Activated naive CD8-positive, alpha-beta T cell treated with anti-CD3 and anti-CD28 coated beads, Interleukin-2, amount 50 U/mL, for 24 hours (primary cell): ENCODE data around the gene DGLUCY.
"Not testable (repeated sequence)": the region's sequence is repeated elsewhere in the genome, so short reads cannot be mapped to it uniquely, and the experiment has no call there.

Experiments
- ATAC-seq: fragments of 150-1000 bp; cut with Tn5 transposase; one replicate; pipeline ENCODE4 v1.10.0; 2021
- DNase-seq: peaks from one replicate; pipeline ENCODE4 v3.0.0; 2021
- H3K27ac Mint-ChIP-seq: one replicate; pipeline ENCODE4 v1.8.0; 2021; ENCODE audit warnings: mild to moderate bottlenecking, mixed read lengths
- H3K27me3 Mint-ChIP-seq: one replicate; pipeline ENCODE4 v1.8.0; 2021; ENCODE audit warnings: mixed read lengths
- H3K36me3 Mint-ChIP-seq: one replicate; pipeline ENCODE4 v1.8.0; 2021; ENCODE audit warnings: low read depth, mixed read lengths
- H3K4me1 Mint-ChIP-seq: one replicate; pipeline ENCODE4 v1.8.0; 2021; ENCODE audit warnings: mixed read lengths
- H3K4me3 Mint-ChIP-seq: one replicate; pipeline ENCODE4 v1.8.0; 2021; ENCODE audit warnings: mild to moderate bottlenecking, moderate library complexity, mixed read lengths
- H3K9me3 Mint-ChIP-seq: one replicate; pipeline ENCODE4 v1.8.0; 2021; ENCODE audit warnings: mixed read lengths

The DGLUCY gene

GRCh38 chr14:91180611-91181010, 66.7 kb downstream of the DGLUCY start:
- ATAC-seq, result no peak
- DNase-seq, result no peak
- Mint-ChIP-seq H3K9me3 (no peaks in the 10 kb centered on the region), H3K4me3 (no peak overlapping the region), H3K4me1 (peaks cover 13% of the 10 kb centered on the region), H3K27me3 (no peaks in the 10 kb centered on the region), H3K36me3 (peaks cover 24% of the 10 kb centered on the region), H3K27ac (no peak overlapping the region)

GRCh38 chr14:91182753-91183152, 68.9 kb downstream of the DGLUCY start:
- peaks cover 25% of the 10 kb centered on the region for H3K36me3 Mint-ChIP-seq

GRCh38 chr14:91184559-91184958, 70.7 kb downstream of the DGLUCY start:
- H3K27ac Mint-ChIP-seq, result no peak overlapping the region
- DNase-seq, result no peak
- ATAC-seq, result no peak
- H3K4me1 Mint-ChIP-seq, result no peaks in the 10 kb centered on the region
- peaks cover 30% of the 10 kb centered on the region for H3K36me3 Mint-ChIP-seq
- H3K9me3 Mint-ChIP-seq, result no peaks in the 10 kb centered on the region
- no peaks in the 10 kb centered on the region for H3K27me3 Mint-ChIP-seq
- no peak overlapping the region for H3K4me3 Mint-ChIP-seq

More at GRCh38 chr14:91182753-91183152, 68.9 kb downstream of the DGLUCY start:
- H3K27me3 Mint-ChIP-seq, H3K4me3 Mint-ChIP-seq, DNase-seq, H3K27ac Mint-ChIP-seq, ATAC-seq, H3K9me3 Mint-ChIP-seq, H3K4me1 Mint-ChIP-seq: not testable (repeated sequence)

- no peak for DNase-seq
- no peaks in the 10 kb centered on the region for H3K9me3 Mint-ChIP-seq
- no peaks in the 10 kb centered on the region for H3K27me3 Mint-ChIP-seq
- H3K4me1 Mint-ChIP-seq, result no peaks in the 10 kb centered on the region
- no peak overlapping the region for H3K27ac Mint-ChIP-seq
- H3K4me3 Mint-ChIP-seq, result no peak overlapping the region
- H3K36me3 Mint-ChIP-seq, result peaks cover 33% of the 10 kb centered on the region
- ATAC-seq, result no peak
Measured at GRCh38 chr14:91185721-91186120, 71.8 kb downstream of the DGLUCY start.

GRCh38 chr14:91186515-91187066, 72.7 kb downstream of the DGLUCY start:
- ATAC-seq (no peak), DNase-seq (no peak)
- Mint-ChIP-seq H3K36me3 (peaks cover 32% of the 10 kb centered on the region), H3K9me3 (no peaks in the 10 kb centered on the region), H3K4me3 (no peak overlapping the region), H3K4me1 (no peaks in the 10 kb centered on the region), H3K27me3 (no peaks in the 10 kb centered on the region), H3K27ac (no peak overlapping the region)

- Mint-ChIP-seq H3K27ac (no peak overlapping the region), H3K36me3 (peaks cover 33% of the 10 kb centered on the region), H3K9me3 (no peaks in the 10 kb centered on the region), H3K4me1 (peaks cover 2% of the 10 kb centered on the region), H3K4me3 (no peak overlapping the region), H3K27me3 (no peaks in the 10 kb centered on the region)
- DNase-seq (no peak), ATAC-seq (no peak)
Measured at GRCh38 chr14:91187271-91187670, 73.4 kb downstream of the DGLUCY start.

GRCh38 chr14:91190853-91191252, 77.0 kb downstream of the DGLUCY start:
- DNase-seq, result no peak
- Mint-ChIP-seq H3K4me3 (no peak overlapping the region), H3K27ac (no peak overlapping the region), H3K4me1 (peaks cover 23% of the 10 kb centered on the region), H3K9me3 (no peaks in the 10 kb centered on the region), H3K36me3 (peaks cover 41% of the 10 kb centered on the region), H3K27me3 (no peaks in the 10 kb centered on the region)
- ATAC-seq, result no peak

- no peaks in the 10 kb centered on the region for H3K27me3 Mint-ChIP-seq
- H3K27ac Mint-ChIP-seq, result peak overlapping the region; percentile 25
- peaks cover 48% of the 10 kb centered on the region for H3K36me3 Mint-ChIP-seq
- DNase-seq (no peak), ATAC-seq (no peak)
- H3K9me3 Mint-ChIP-seq, result no peaks in the 10 kb centered on the region
- H3K4me1 Mint-ChIP-seq, result peaks cover 25% of the 10 kb centered on the region
- no peak overlapping the region for H3K4me3 Mint-ChIP-seq
Measured at GRCh38 chr14:91193069-91193468, 79.2 kb downstream of the DGLUCY start.

- DNase-seq (no peak), ATAC-seq (no peak)
- Mint-ChIP-seq H3K9me3 (no peaks in the 10 kb centered on the region), H3K27ac (no peak overlapping the region), H3K27me3 (no peaks in the 10 kb centered on the region), H3K4me3 (no peak overlapping the region), H3K4me1 (peaks cover 25% of the 10 kb centered on the region), H3K36me3 (peaks cover 51% of the 10 kb centered on the region)
Measured at GRCh38 chr14:91195881-91196280, 82.0 kb downstream of the DGLUCY start.

GRCh38 chr14:91197631-91198030, 83.8 kb downstream of the DGLUCY start:
- no peak for DNase-seq
- peak overlapping the region; percentile 15 for H3K27ac Mint-ChIP-seq
- peaks cover 29% of the 10 kb centered on the region for H3K4me1 Mint-ChIP-seq
- no peak overlapping the region for H3K4me3 Mint-ChIP-seq
- H3K9me3 Mint-ChIP-seq, result no peaks in the 10 kb centered on the region
- peaks cover 55% of the 10 kb centered on the region for H3K36me3 Mint-ChIP-seq
- no peak for ATAC-seq
- no peaks in the 10 kb centered on the region for H3K27me3 Mint-ChIP-seq

GRCh38 chr14:91200802-91201201, 86.9 kb downstream of the DGLUCY start:
- DNase-seq, H3K27me3 Mint-ChIP-seq, H3K27ac Mint-ChIP-seq, ATAC-seq, H3K9me3 Mint-ChIP-seq, H3K4me3 Mint-ChIP-seq: not testable (repeated sequence)
- Mint-ChIP-seq H3K4me1 (peaks cover 28% of the 10 kb centered on the region), H3K36me3 (peaks cover 69% of the 10 kb centered on the region)

- Mint-ChIP-seq H3K27ac (peak overlapping the region; percentile 63), H3K27me3 (no peaks in the 10 kb centered on the region), H3K4me3 (no peak overlapping the region), H3K9me3 (no peaks in the 10 kb centered on the region), H3K36me3 (peaks cover 68% of the 10 kb centered on the region), H3K4me1 (peaks cover 42% of the 10 kb centered on the region)
- DNase-seq (peak; percentile 30), ATAC-seq (no peak)
Measured at GRCh38 chr14:91202234-91202974, 88.5 kb downstream of the DGLUCY start.

- Mint-ChIP-seq H3K27ac (peak overlapping the region; percentile 86), H3K9me3 (no peaks in the 10 kb centered on the region), H3K4me1 (peaks cover 44% of the 10 kb centered on the region), H3K27me3 (no peaks in the 10 kb centered on the region), H3K36me3 (peaks cover 73% of the 10 kb centered on the region), H3K4me3 (no peak overlapping the region)
- DNase-seq, result no peak
- ATAC-seq, result no peak
Measured at GRCh38 chr14:91204657-91205056, 90.8 kb downstream of the DGLUCY start.

- ATAC-seq (peak; percentile 62), DNase-seq (peak; percentile 16)
- Mint-ChIP-seq H3K27ac (peak overlapping the region; percentile 86), H3K36me3 (peaks cover 68% of the 10 kb centered on the region), H3K4me1 (peaks cover 44% of the 10 kb centered on the region), H3K9me3 (no peaks in the 10 kb centered on the region), H3K4me3 (no peak overlapping the region), H3K27me3 (no peaks in the 10 kb centered on the region)
Measured at GRCh38 chr14:91205459-91205858, 91.6 kb downstream of the DGLUCY start.

- no peak for DNase-seq
- no peak overlapping the region for H3K4me3 Mint-ChIP-seq
- no peaks in the 10 kb centered on the region for H3K27me3 Mint-ChIP-seq
- H3K4me1 Mint-ChIP-seq, result peaks cover 43% of the 10 kb centered on the region
- no peak for ATAC-seq
- H3K27ac Mint-ChIP-seq, result peak overlapping the region; percentile 30
- peaks cover 68% of the 10 kb centered on the region for H3K36me3 Mint-ChIP-seq
- H3K9me3 Mint-ChIP-seq, result no peaks in the 10 kb centered on the region
Measured at GRCh38 chr14:91207008-91207407, 93.1 kb downstream of the DGLUCY start.
